Measurements from ENCODE around the gene LGALS9C.
"Not testable (repeated sequence)": the region's sequence is repeated elsewhere in the genome, so short reads cannot be mapped to it uniquely, and the experiment has no call there.

Gene LGALS9C

GRCh38 chr17:18478362-18478761 lies 1.8 kb downstream of the LGALS9C start:
- WGBS, 2 experiments, result 78 to 85% methylated on average over 6 to 7 of the region's 12 CpGs
- H3K27me3 ChIP-seq (ENCODE audit: control insufficient read depth, insufficient read depth, low read length, poor library complexity, severe bottlenecking); H3K36me3 ChIP-seq (ENCODE audit: control insufficient read depth, insufficient read depth, low read length): not testable (repeated sequence)

GRCh38 chr17:18478977-18479595 lies 2.5 kb downstream of the LGALS9C start:
- H3K4me1 ChIP-seq (ENCODE audit: control insufficient read depth, insufficient read depth, low read length); H3K9me3 ChIP-seq (ENCODE audit: control insufficient read depth, low read length); H3K36me3 ChIP-seq (ENCODE audit: control insufficient read depth, insufficient read depth, low read length); H3K4me3 ChIP-seq (ENCODE audit: insufficient read depth, low read depth, low read length); H3K27ac ChIP-seq (ENCODE audit: insufficient read depth, low read depth, low read length, poor library complexity, severe bottlenecking); H3K27me3 ChIP-seq (ENCODE audit: control insufficient read depth, insufficient read depth, low read length, poor library complexity, severe bottlenecking): not testable (repeated sequence)
- 91 to 100% methylated on average over 4 to 5 of the region's 10 CpGs for WGBS, 2 experiments

More at GRCh38 chr17:18478362-18478761, 1.8 kb downstream of the LGALS9C start:
- not testable (repeated sequence) for H3K27ac ChIP-seq (ENCODE audit: insufficient read depth, low read depth, low read length, poor library complexity, severe bottlenecking); H3K9me3 ChIP-seq (ENCODE audit: control insufficient read depth, low read length); H3K4me1 ChIP-seq (ENCODE audit: control insufficient read depth, insufficient read depth, low read length); H3K4me3 ChIP-seq (ENCODE audit: insufficient read depth, low read depth, low read length)

- not testable (repeated sequence) for H3K27ac ChIP-seq (ENCODE audit: insufficient read depth, low read depth, low read length, poor library complexity, severe bottlenecking); H3K36me3 ChIP-seq (ENCODE audit: control insufficient read depth, insufficient read depth, low read length)
- WGBS, 2 experiments, result no CpG with 5 or more reads among the region's 3 CpGs
These were observed 5.2 kb downstream of the LGALS9C start for GRCh38 chr17:18481775-18482174.

GRCh38 chr17:18485936-18486464 lies 9.4 kb downstream of the LGALS9C start:
- WGBS, 2 experiments, result 83 to 86% methylated on average over 4 to 5 of the region's 10 CpGs
- H3K36me3 ChIP-seq (ENCODE audit: control insufficient read depth, insufficient read depth, low read length); H3K27me3 ChIP-seq (ENCODE audit: control insufficient read depth, insufficient read depth, low read length, poor library complexity, severe bottlenecking); H3K4me1 ChIP-seq (ENCODE audit: control insufficient read depth, insufficient read depth, low read length); H3K4me3 ChIP-seq (ENCODE audit: insufficient read depth, low read depth, low read length); H3K9me3 ChIP-seq (ENCODE audit: control insufficient read depth, low read length); H3K27ac ChIP-seq (ENCODE audit: insufficient read depth, low read depth, low read length, poor library complexity, severe bottlenecking): not testable (repeated sequence)

More at GRCh38 chr17:18481775-18482174, 5.2 kb downstream of the LGALS9C start:
- H3K4me3 ChIP-seq (ENCODE audit: insufficient read depth, low read depth, low read length); H3K27me3 ChIP-seq (ENCODE audit: control insufficient read depth, insufficient read depth, low read length, poor library complexity, severe bottlenecking); H3K9me3 ChIP-seq (ENCODE audit: control insufficient read depth, low read length); H3K4me1 ChIP-seq (ENCODE audit: control insufficient read depth, insufficient read depth, low read length): not testable (repeated sequence)

GRCh38 chr17:18487633-18488032 lies 11.0 kb downstream of the LGALS9C start:
- H3K9me3 ChIP-seq (ENCODE audit: control insufficient read depth, low read length); H3K4me1 ChIP-seq (ENCODE audit: control insufficient read depth, insufficient read depth, low read length); H3K27me3 ChIP-seq (ENCODE audit: control insufficient read depth, insufficient read depth, low read length, poor library complexity, severe bottlenecking); H3K36me3 ChIP-seq (ENCODE audit: control insufficient read depth, insufficient read depth, low read length); H3K4me3 ChIP-seq (ENCODE audit: insufficient read depth, low read depth, low read length); H3K27ac ChIP-seq (ENCODE audit: insufficient read depth, low read depth, low read length, poor library complexity, severe bottlenecking): not testable (repeated sequence)
- 95 to 98% methylated on average over 2 of the region's 10 CpGs for WGBS, 2 experiments

- not testable (repeated sequence) for H3K4me1 ChIP-seq (ENCODE audit: control insufficient read depth, insufficient read depth, low read length); H3K27me3 ChIP-seq (ENCODE audit: control insufficient read depth, insufficient read depth, low read length, poor library complexity, severe bottlenecking); H3K27ac ChIP-seq (ENCODE audit: insufficient read depth, low read depth, low read length, poor library complexity, severe bottlenecking); H3K4me3 ChIP-seq (ENCODE audit: insufficient read depth, low read depth, low read length); H3K36me3 ChIP-seq (ENCODE audit: control insufficient read depth, insufficient read depth, low read length); H3K9me3 ChIP-seq (ENCODE audit: control insufficient read depth, low read length)
- WGBS, 2 experiments, result 33% methylated on average over 3 of the region's 15 CpGs; no CpG with 5 or more reads in 1 of the 2 experiments
These were observed 12.0 kb downstream of the LGALS9C start for GRCh38 chr17:18488622-18489021.

- not testable (repeated sequence) for H3K36me3 ChIP-seq (ENCODE audit: control insufficient read depth, insufficient read depth, low read length); H3K4me3 ChIP-seq (ENCODE audit: insufficient read depth, low read depth, low read length); H3K27ac ChIP-seq (ENCODE audit: insufficient read depth, low read depth, low read length, poor library complexity, severe bottlenecking); H3K4me1 ChIP-seq (ENCODE audit: control insufficient read depth, insufficient read depth, low read length); H3K9me3 ChIP-seq (ENCODE audit: control insufficient read depth, low read length); H3K27me3 ChIP-seq (ENCODE audit: control insufficient read depth, insufficient read depth, low read length, poor library complexity, severe bottlenecking)
- 82 to 100% methylated on average over 1 to 2 of the region's 7 CpGs for WGBS, 2 experiments
These were observed 13.4 kb downstream of the LGALS9C start for GRCh38 chr17:18490016-18490415.

GRCh38 chr17:18492712-18493480 lies 16.3 kb downstream of the LGALS9C start:
- H3K36me3 ChIP-seq (ENCODE audit: control insufficient read depth, insufficient read depth, low read length); H3K27ac ChIP-seq (ENCODE audit: insufficient read depth, low read depth, low read length, poor library complexity, severe bottlenecking): not testable (repeated sequence)
- 89 to 91% methylated on average over 5 to 6 of the region's 23 CpGs for WGBS, 2 experiments

GRCh38 chr17:18494250-18494768 lies 17.7 kb downstream of the LGALS9C start:
- not testable (repeated sequence) for H3K4me1 ChIP-seq (ENCODE audit: control insufficient read depth, insufficient read depth, low read length); H3K27me3 ChIP-seq (ENCODE audit: control insufficient read depth, insufficient read depth, low read length, poor library complexity, severe bottlenecking); H3K4me3 ChIP-seq (ENCODE audit: insufficient read depth, low read depth, low read length); H3K36me3 ChIP-seq (ENCODE audit: control insufficient read depth, insufficient read depth, low read length); H3K27ac ChIP-seq (ENCODE audit: insufficient read depth, low read depth, low read length, poor library complexity, severe bottlenecking); H3K9me3 ChIP-seq (ENCODE audit: control insufficient read depth, low read length)
- 67 to 73% methylated on average over 4 to 6 of the region's 13 CpGs for WGBS, 2 experiments

More at GRCh38 chr17:18492712-18493480, 16.3 kb downstream of the LGALS9C start:
- H3K9me3 ChIP-seq (ENCODE audit: control insufficient read depth, low read length); H3K4me1 ChIP-seq (ENCODE audit: control insufficient read depth, insufficient read depth, low read length); H3K27me3 ChIP-seq (ENCODE audit: control insufficient read depth, insufficient read depth, low read length, poor library complexity, severe bottlenecking); H3K4me3 ChIP-seq (ENCODE audit: insufficient read depth, low read depth, low read length): not testable (repeated sequence)

- H3K4me1 ChIP-seq (ENCODE audit: control insufficient read depth, insufficient read depth, low read length); H3K27ac ChIP-seq (ENCODE audit: insufficient read depth, low read depth, low read length, poor library complexity, severe bottlenecking); H3K27me3 ChIP-seq (ENCODE audit: control insufficient read depth, insufficient read depth, low read length, poor library complexity, severe bottlenecking); H3K4me3 ChIP-seq (ENCODE audit: insufficient read depth, low read depth, low read length); H3K36me3 ChIP-seq (ENCODE audit: control insufficient read depth, insufficient read depth, low read length); H3K9me3 ChIP-seq (ENCODE audit: control insufficient read depth, low read length): not testable (repeated sequence)
- WGBS, 2 experiments, result 83 to 85% methylated on average over 6 of the region's 6 CpGs
These were observed 20.5 kb downstream of the LGALS9C start for GRCh38 chr17:18497044-18497443.
